Measurements from ENCODE around the gene OR6C2. TPM values are rescaled to one million over a fixed set of nuclear protein-coding genes. Genes with fewer than 3 reads are reported as not detected.
"Not testable (repeated sequence)": the region's sequence is repeated elsewhere in the genome, so short reads cannot be mapped to it uniquely, and the experiment has no call there.

OR6C2 gene
- total RNA-seq, 2 donors from 2014 or later = not detected

GRCh38 chr12:55414889-55415288, 29.0 kb upstream of the OR6C2 start:
- H3K4me1 ChIP-seq (replicated peaks); H3K9me3 ChIP-seq; H3K27ac ChIP-seq; H3K36me3 ChIP-seq; H3K27me3 ChIP-seq (replicated peaks; ENCODE audit: insufficient read depth); DNase-seq (ENCODE audit: low spot score); intact Hi-C loops (cut with DNase I); H3K4me3 ChIP-seq: not testable (repeated sequence)
- WGBS = 7% methylated on average over 8 of the region's 34 CpGs

GRCh38 chr12:55416961-55417360, 26.9 kb upstream of the OR6C2 start:
- H3K27me3 ChIP-seq (replicated peaks; ENCODE audit: insufficient read depth) = no peaks in the 10 kb centered on the region
- H3K9me3 ChIP-seq = no peaks in the 10 kb centered on the region
- no peaks in the 10 kb centered on the region for H3K4me1 ChIP-seq (replicated peaks)
- H3K27ac ChIP-seq = no peak overlapping the region
- H3K36me3 ChIP-seq = no peaks in the 10 kb centered on the region
- H3K4me3 ChIP-seq = no peak overlapping the region
- TF ChIP-seq CTCF (IDR thresholded peaks at IDR 0.05) = no peak
- TF ChIP-seq POLR2AphosphoS5 (IDR thresholded peaks at IDR 0.05) = no peak
- TF ChIP-seq POLR2A (IDR thresholded peaks at IDR 0.05) = no peak
- DNase-seq (ENCODE audit: low spot score) = no peak
- 84% methylated on average over 1 of the region's 1 CpG for WGBS
- intact Hi-C loops (cut with DNase I) = no loop called here

DNA sequence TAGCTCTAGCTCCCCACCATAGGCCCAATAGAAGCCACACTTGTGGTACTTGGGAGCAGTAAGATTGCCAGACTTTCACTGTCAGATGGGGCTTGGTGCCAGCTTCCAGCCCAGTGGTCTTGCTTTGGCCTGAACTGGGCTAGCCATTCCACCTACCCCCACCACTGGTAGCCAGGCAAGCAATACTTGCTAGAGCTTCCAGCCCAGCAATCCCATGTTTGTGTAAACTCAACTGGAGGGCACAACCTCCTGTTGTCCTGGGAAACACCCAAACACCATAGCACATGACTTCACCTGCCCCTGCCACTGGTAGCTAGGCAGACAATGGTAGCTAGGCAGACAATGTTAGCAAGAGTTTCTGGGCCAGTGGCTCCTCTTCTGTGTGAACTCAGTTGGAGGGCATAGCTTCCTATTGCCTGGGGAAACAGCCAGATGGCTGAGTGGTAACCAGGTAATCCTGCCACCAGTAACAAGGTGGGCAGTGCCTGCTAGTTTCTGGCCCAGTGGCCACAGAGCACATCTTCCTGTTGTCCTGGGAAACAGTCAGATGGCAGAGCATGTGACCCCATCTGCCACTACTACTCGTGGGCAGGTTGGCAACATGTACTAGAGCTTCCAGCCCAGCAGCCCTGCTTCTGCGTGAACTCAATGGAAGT, 23.4 kb upstream of the OR6C2 start:
- no peak for DNase-seq (ENCODE audit: low spot score)
- H3K4me1 ChIP-seq (replicated peaks) = no peaks in the 10 kb centered on the region
- H3K27me3 ChIP-seq (replicated peaks; ENCODE audit: insufficient read depth) = no peaks in the 10 kb centered on the region
- WGBS = 75% methylated on average over 2 of the region's 2 CpGs
- intact Hi-C loops (cut with DNase I) = no loop called here
- no peaks in the 10 kb centered on the region for H3K36me3 ChIP-seq
- no peak overlapping the region for H3K27ac ChIP-seq
- TF ChIP-seq CTCF (IDR thresholded peaks at IDR 0.05) = no peak
- H3K9me3 ChIP-seq = no peaks in the 10 kb centered on the region
- no peak overlapping the region for H3K4me3 ChIP-seq

DNA sequence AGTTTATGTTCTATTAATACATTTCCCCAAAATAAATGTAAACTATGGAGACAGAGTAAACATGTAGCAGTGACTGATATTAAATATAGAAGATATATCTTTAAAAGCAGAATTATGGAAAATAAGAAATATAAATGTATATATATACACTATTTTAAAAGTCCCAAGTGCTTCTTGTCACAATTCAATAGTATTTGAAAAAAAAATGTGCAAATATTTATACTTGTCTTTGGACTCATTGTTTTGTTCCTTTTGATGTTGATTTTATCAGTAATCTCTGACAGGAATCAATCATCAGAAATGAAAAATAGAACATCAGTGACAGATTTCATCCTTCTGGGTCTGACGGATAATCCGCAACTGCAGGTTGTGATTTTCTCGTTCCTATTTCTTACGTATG, 17.9 kb upstream of the OR6C2 start, which contains the start of gene OR6C76:
OR6C76 (plus strand) TSS at position 301 of the 400 bp plus-strand sequence; CDS start at position 301, 0 bp downstream.
- DNase-seq (ENCODE audit: low spot score) = no peak
- 79% methylated on average over 4 of the region's 4 CpGs for WGBS
- H3K4me1 ChIP-seq (replicated peaks) = no peaks in the 10 kb centered on the region
- no peaks in the 10 kb centered on the region for H3K9me3 ChIP-seq
- intact Hi-C loops (cut with DNase I) = no loop called here
- no peak within 1 kb of the TSS for H3K4me3 ChIP-seq
- no peaks in the 10 kb centered on the region for H3K36me3 ChIP-seq
- H3K27me3 ChIP-seq (replicated peaks; ENCODE audit: insufficient read depth) = no peaks in the 10 kb centered on the region
- no peak within 1 kb of the TSS for H3K27ac ChIP-seq
- TF ChIP-seq POLR2AphosphoS5 (IDR thresholded peaks at IDR 0.05) = no peak
- TF ChIP-seq CTCF (IDR thresholded peaks at IDR 0.05) = no peak
- no peak for TF ChIP-seq POLR2A (IDR thresholded peaks at IDR 0.05)

- no peak overlapping the region for H3K4me3 ChIP-seq
- H3K4me1 ChIP-seq (replicated peaks) = no peaks in the 10 kb centered on the region
- no peaks in the 10 kb centered on the region for H3K9me3 ChIP-seq
- TF ChIP-seq CTCF (IDR thresholded peaks at IDR 0.05) = no peak
- no peak for TF ChIP-seq POLR2AphosphoS5 (IDR thresholded peaks at IDR 0.05)
- no peak for TF ChIP-seq POLR2A (IDR thresholded peaks at IDR 0.05)
- no peak for DNase-seq (ENCODE audit: low spot score)
- H3K27ac ChIP-seq = no peak overlapping the region
- H3K36me3 ChIP-seq = no peaks in the 10 kb centered on the region
- intact Hi-C loops (cut with DNase I) = no loop called here
- no peaks in the 10 kb centered on the region for H3K27me3 ChIP-seq (replicated peaks; ENCODE audit: insufficient read depth)
- WGBS = 7% methylated on average over 1 of the region's 1 CpG
These were observed 15.3 kb upstream of the OR6C2 start for GRCh38 chr12:55428331-55429243.

DNA sequence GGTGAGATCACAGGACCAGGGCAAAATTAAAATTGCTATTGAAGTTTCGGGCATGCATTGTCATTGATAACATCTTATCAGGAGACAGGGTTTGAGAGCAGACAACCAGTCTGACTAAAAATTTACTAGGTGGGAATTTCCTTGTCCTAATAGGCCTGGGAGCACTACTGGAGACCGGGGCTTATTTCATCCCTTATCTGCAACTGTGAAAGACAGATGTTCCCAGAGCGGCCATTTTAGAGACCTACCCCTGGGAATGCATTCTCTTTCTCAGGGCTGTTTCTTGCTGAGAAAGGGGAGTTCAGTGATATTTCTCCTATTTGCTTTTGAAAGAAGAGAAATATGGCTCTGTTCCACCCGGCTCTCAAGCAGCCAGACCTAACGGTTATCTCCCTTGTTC, 2.6 kb upstream of the OR6C2 start:
- H3K27me3 ChIP-seq (replicated peaks; ENCODE audit: insufficient read depth); H3K27ac ChIP-seq; H3K4me3 ChIP-seq; H3K9me3 ChIP-seq; H3K4me1 ChIP-seq (replicated peaks); intact Hi-C loops (cut with DNase I); H3K36me3 ChIP-seq; DNase-seq (ENCODE audit: low spot score): not testable (repeated sequence)
- WGBS = 76% methylated on average over 5 of the region's 5 CpGs

Data from prostate gland (tissue), 2 donors.